ENCODE measurements around the gene KATNIP.

The KATNIP gene

GRCh38 chr16:27585200-27585599 is 35.3 kb downstream of the KATNIP start:
- no peak for DNase-seq (ENCODE audit: low spot score)

GRCh38 chr16:27586711-27587110 is 36.8 kb downstream of the KATNIP start:
- DNase-seq (ENCODE audit: low spot score) = no peak

GRCh38 chr16:27588057-27588456 is 38.1 kb downstream of the KATNIP start:
- DNase-seq (ENCODE audit: low spot score) = no peak

DNA sequence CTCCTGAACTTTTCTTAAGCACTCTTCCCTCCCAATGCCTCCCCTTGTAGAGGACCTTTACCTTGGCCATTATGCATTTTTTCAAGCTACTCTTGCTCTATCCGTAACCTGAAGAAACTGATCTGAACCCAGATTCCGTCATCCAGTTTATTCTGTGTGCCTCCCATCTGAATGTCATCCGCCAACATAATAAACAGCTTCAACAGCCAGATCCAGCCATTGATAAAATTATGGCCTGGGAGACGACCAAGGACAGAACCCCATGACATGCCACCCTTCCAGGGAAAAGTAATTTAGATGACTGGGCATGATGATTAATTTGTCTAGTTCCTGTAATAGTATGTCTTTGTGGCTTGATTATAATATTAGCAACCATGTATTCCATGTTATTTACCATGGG is 41.9 kb downstream of the KATNIP start:
- DNase-seq (ENCODE audit: low spot score) = no peak

- DNase-seq (ENCODE audit: low spot score) = no peak
Measured at GRCh38 chr16:27595475-27595874, 45.5 kb downstream of the KATNIP start.

- no peak for DNase-seq (ENCODE audit: low spot score)
Measured at GRCh38 chr16:27595993-27596392, 46.0 kb downstream of the KATNIP start.

- DNase-seq (ENCODE audit: low spot score) = no peak
Measured at GRCh38 chr16:27596411-27596810, 46.5 kb downstream of the KATNIP start.

GRCh38 chr16:27597361-27597760 is 47.4 kb downstream of the KATNIP start:
- no peak for DNase-seq (ENCODE audit: low spot score)

- DNase-seq (ENCODE audit: low spot score) = no peak
Measured at GRCh38 chr16:27598220-27598619, 48.3 kb downstream of the KATNIP start.

DNA sequence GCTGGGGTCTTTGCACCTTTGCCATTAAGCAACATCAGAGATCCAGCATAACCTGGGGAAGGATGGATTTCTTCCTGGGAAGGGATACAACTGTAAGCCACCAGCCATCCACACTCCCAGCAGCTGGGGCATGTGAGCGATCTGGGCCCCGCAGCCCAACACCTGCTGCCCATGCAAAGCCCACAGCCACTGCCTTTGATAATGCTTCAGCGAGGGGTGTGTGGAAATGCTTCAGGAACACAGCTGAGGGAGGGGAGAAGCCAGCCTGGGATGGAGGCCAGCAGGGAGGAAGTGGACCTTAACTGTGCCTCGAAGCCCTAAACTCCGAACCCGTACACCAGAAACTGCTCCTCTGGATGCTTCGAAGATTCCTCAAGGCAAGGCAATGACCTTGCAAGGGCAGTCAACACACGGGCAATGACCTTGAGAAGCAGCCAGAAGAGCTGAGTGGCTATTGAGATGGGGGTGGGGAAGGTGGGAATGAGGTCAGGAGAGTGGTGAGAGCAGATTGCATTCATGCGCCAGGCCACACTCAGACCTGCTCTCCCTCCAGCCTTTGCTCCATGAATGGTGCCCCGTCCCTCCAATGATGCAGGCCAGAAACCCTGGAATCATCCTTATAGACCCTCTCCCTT is 49.1 kb downstream of the KATNIP start:
- DNase-seq (ENCODE audit: low spot score) = no peak

DNA sequence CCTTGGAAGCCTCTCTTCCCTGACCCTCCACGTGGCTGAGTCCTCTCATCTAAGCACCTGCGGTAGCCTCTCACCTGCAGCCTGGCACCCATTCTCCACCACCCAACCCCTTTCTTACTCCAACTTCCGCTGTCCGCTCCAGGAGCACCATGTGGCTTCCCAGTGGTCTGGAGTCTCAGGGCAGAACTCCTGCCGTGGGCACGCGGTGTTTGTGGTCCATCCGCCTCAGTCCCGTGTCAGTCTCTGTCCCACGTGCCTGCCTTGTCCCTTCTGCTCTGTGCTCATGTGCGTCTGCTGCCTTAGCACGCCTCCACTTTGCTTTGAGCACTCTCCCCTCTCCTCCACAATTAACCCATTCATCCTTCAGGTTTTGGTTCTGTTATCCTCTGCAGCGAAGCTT is 49.7 kb downstream of the KATNIP start:
- DNase-seq (ENCODE audit: low spot score) = no peak

Data from Ammon's horn (tissue), 1 donor.